ENCODE results near the gene CSPG5.

CSPG5 gene

GRCh38 chr3:47578691-47579632 is at the start of gene CSPG5:
TSS of gene CSPG5 (minus strand) at chr3:47578865. CDS start at chr3:47578693, 172 bp downstream.
- no peak for DNase-seq

- DNase-seq: no peak
These were observed 49.8 kb upstream of the CSPG5 start for GRCh38 chr3:47628426-47628825.

GRCh38 chr3:47622671-47623461 is 44.2 kb upstream of the CSPG5 start:
- DNase-seq: no peak

- no peak for DNase-seq
These were observed 38.7 kb upstream of the CSPG5 start for GRCh38 chr3:47617086-47618010.

GRCh38 chr3:47614788-47615187 is 36.1 kb upstream of the CSPG5 start:
- no peak for DNase-seq

GRCh38 chr3:47613722-47614121 is 35.1 kb upstream of the CSPG5 start:
- no peak for DNase-seq

- DNase-seq: no peak
These were observed 34.2 kb upstream of the CSPG5 start for GRCh38 chr3:47612879-47613278.

GRCh38 chr3:47612178-47612577 is 33.5 kb upstream of the CSPG5 start:
- DNase-seq: no peak

GRCh38 chr3:47611576-47611975 is 32.9 kb upstream of the CSPG5 start:
- no peak for DNase-seq

- DNase-seq: no peak
These were observed 31.9 kb upstream of the CSPG5 start for GRCh38 chr3:47610583-47610982.

GRCh38 chr3:47607335-47607734 is 28.7 kb upstream of the CSPG5 start:
- no peak for DNase-seq

- no peak for DNase-seq
These were observed 27.5 kb upstream of the CSPG5 start for GRCh38 chr3:47606165-47606564.

GRCh38 chr3:47605652-47606051 is 27.0 kb upstream of the CSPG5 start:
- no peak for DNase-seq

GRCh38 chr3:47604145-47604544 is 25.5 kb upstream of the CSPG5 start:
- no peak for DNase-seq

- no peak for DNase-seq
These were observed 24.7 kb upstream of the CSPG5 start for GRCh38 chr3:47603332-47603731.

GRCh38 chr3:47601281-47601680 is 22.6 kb upstream of the CSPG5 start:
- DNase-seq: no peak

GRCh38 chr3:47594792-47595191 is 16.1 kb upstream of the CSPG5 start:
- no peak for DNase-seq

- no peak for DNase-seq
These were observed 13.6 kb upstream of the CSPG5 start for GRCh38 chr3:47592066-47592795.

GRCh38 chr3:47590216-47590615 is 11.6 kb upstream of the CSPG5 start:
- DNase-seq: no peak

GRCh38 chr3:47588587-47588986 is 9.9 kb upstream of the CSPG5 start:
- DNase-seq: no peak

GRCh38 chr3:47588053-47588452 is 9.4 kb upstream of the CSPG5 start:
- no peak for DNase-seq

GRCh38 chr3:47586746-47587145 is 8.1 kb upstream of the CSPG5 start:
- DNase-seq: no peak

Data from CD4-positive, alpha-beta T cell treated with Interleukin-4 for 4 hours (primary cell).